GM23338 (cell line): ENCODE results near the gene SDE2. TPM values are rescaled to one million over a fixed set of nuclear protein-coding genes. Genes with fewer than 3 reads are reported as not detected.

Experiments
- ATAC-seq: fragments of 200-7000 bp; cut with Tn5 transposase; 3 replicates; pipeline ENCODE4 v1.9.1; 2020
- DNase-seq: peaks from one replicate; pipeline ENCODE4 v3.0.0-alpha.2; 2015; ENCODE audit warnings: low spot score
- H2AFZ ChIP-seq: fragments of 200-600 bp; sonication (generic); 2 replicates; pipeline ENCODE4 v1.8.0; 2016; ENCODE audit warnings: antibody characterized with exemption, mild to moderate bottlenecking, moderate library complexity
- H3F3A ChIP-seq: fragments of 200-600 bp; sonication (generic); replicated peaks from 2 replicates; pipeline ENCODE4 v1.8.0; 2017; ENCODE audit warnings: antibody characterized with exemption, mixed run types, low read depth
- H3K27ac ChIP-seq: fragments of 200-600 bp; sonication (generic); 2 replicates; pipeline ENCODE4 v1.6.1; 2016; ENCODE audit warnings: low read depth
- H3K27me3 ChIP-seq: fragments of 200-600 bp; sonication (generic); 2 replicates; pipeline ENCODE4 v1.8.0; 2016; ENCODE audit warnings: mild to moderate bottlenecking, mixed run types, moderate library complexity; ENCODE audit not compliant: insufficient read depth
- H3K36me3 ChIP-seq: fragments of 200-600 bp; sonication (generic); 2 replicates; pipeline ENCODE4 v1.8.0; 2016; ENCODE audit warnings: mild to moderate bottlenecking; ENCODE audit not compliant: insufficient read depth
- H3K4me1 ChIP-seq: fragments of 200-600 bp; sonication (generic); 2 replicates; pipeline ENCODE4 v1.8.0; 2016; ENCODE audit warnings: mild to moderate bottlenecking, moderate library complexity; ENCODE audit not compliant: insufficient read depth
- H3K4me2 ChIP-seq: fragments of 200-600 bp; sonication (generic); 2 replicates; pipeline ENCODE4 v1.7.1; 2017; ENCODE audit warnings: mixed run types
- H3K4me3 ChIP-seq: fragments of 200-600 bp; sonication (generic); 2 replicates; pipeline ENCODE4 v1.6.1; 2016; ENCODE audit warnings: mixed run types
- H3K79me2 ChIP-seq: fragments of 200-600 bp; sonication (generic); replicated peaks from 2 replicates; pipeline ENCODE4 v1.8.0; 2017; ENCODE audit warnings: mild to moderate bottlenecking; ENCODE audit not compliant: insufficient read depth
- H3K9me2 ChIP-seq: fragments of 200-600 bp; sonication (generic); 2 replicates; pipeline ENCODE4 v1.8.0; 2017; ENCODE audit not compliant: insufficient read depth
- H4K20me1 ChIP-seq: fragments of 200-600 bp; sonication (generic); replicated peaks from 2 replicates; pipeline ENCODE4 v1.8.0; 2017; ENCODE audit warnings: mild to moderate bottlenecking; ENCODE audit not compliant: insufficient read depth
- H3K27ac Mint-ChIP-seq: 2 replicates; pipeline ENCODE4 v1.8.0; 2020; ENCODE audit warnings: inconsistent platforms, mild to moderate bottlenecking, moderate library complexity, mixed read lengths
- H3K27me3 Mint-ChIP-seq: 3 replicates; pipeline ENCODE4 v1.8.0; 2022; ENCODE audit warnings: low read depth, mild to moderate bottlenecking, moderate library complexity, mixed read lengths, inconsistent platforms; ENCODE audit not compliant: insufficient read depth, poor library complexity
- H3K36me3 Mint-ChIP-seq: 3 replicates; pipeline ENCODE4 v1.8.0; 2021; ENCODE audit warnings: low read depth, mild to moderate bottlenecking, inconsistent platforms, moderate library complexity, mixed read lengths
- H3K4me1 Mint-ChIP-seq: 3 replicates; pipeline ENCODE4 v1.8.0; 2020; ENCODE audit warnings: mild to moderate bottlenecking, inconsistent platforms, mixed read lengths
- H3K4me3 Mint-ChIP-seq: 3 replicates; pipeline ENCODE4 v1.8.0; 2021; ENCODE audit warnings: moderate library complexity, mild to moderate bottlenecking, inconsistent platforms, mixed read lengths
- H3K9me3 Mint-ChIP-seq: 3 replicates; pipeline ENCODE4 v1.8.0; 2020; ENCODE audit warnings: moderate library complexity, mild to moderate bottlenecking, inconsistent platforms, mixed read lengths
- CREB1 ChIP-seq: fragments of 250-450 bp; sonication (Bioruptor Pico); IDR thresholded peaks from 2 replicates; pipeline ENCODE4 v1.5.0; 2020; ENCODE audit warnings: low read depth, mild to moderate bottlenecking, moderate library complexity
- EZH2 ChIP-seq: fragments of 200-600 bp; sonication (generic); IDR thresholded peaks from one replicate; pipeline ENCODE4 v1.8.0; 2017; ENCODE audit warnings: antibody characterized with exemption, mild to moderate bottlenecking, low read depth; ENCODE audit not compliant: unreplicated experiment
- EZH2phosphoT487 ChIP-seq: fragments of 200-600 bp; sonication (generic); IDR thresholded peaks from one replicate; pipeline ENCODE4 v1.8.1; 2018; ENCODE audit warnings: antibody characterized with exemption; ENCODE audit not compliant: unreplicated experiment
- JUNB ChIP-seq: IDR thresholded peaks from one replicate; pipeline ENCODE4 v1.6.1; 2016; ENCODE audit warnings: antibody characterized with exemption; ENCODE audit not compliant: unreplicated experiment
- NANOG ChIP-seq: IDR thresholded peaks from 2 replicates; pipeline ENCODE4 v1.6.1; 2016; ENCODE audit warnings: antibody characterized with exemption, borderline replicate concordance
- POLR2AphosphoS5 ChIP-seq: IDR thresholded peaks from 2 replicates; pipeline ENCODE4 v1.6.1; 2016; ENCODE audit warnings: antibody characterized with exemption, low read depth
- STAT1 ChIP-seq: IDR thresholded peaks from one replicate; pipeline ENCODE4 v1.6.1; 2016; ENCODE audit warnings: antibody characterized with exemption; ENCODE audit not compliant: unreplicated experiment
- ZNF114 ChIP-seq: fragments of 250-450 bp; sonication (Bioruptor Pico); IDR thresholded peaks from 2 replicates; pipeline ENCODE4 v1.5.0; 2020; ENCODE audit warnings: mild to moderate bottlenecking, moderate library complexity
- ZNF331 ChIP-seq: fragments of 250-450 bp; sonication (Bioruptor Pico); IDR thresholded peaks from 2 replicates; pipeline ENCODE4 v1.5.0; 2020; ENCODE audit warnings: low read depth, mild to moderate bottlenecking, moderate library complexity
- ZNF462 ChIP-seq: fragments of 250-450 bp; sonication (Bioruptor Pico); IDR thresholded peaks from 2 replicates; pipeline ENCODE4 v1.5.0; 2020; ENCODE audit warnings: mild to moderate bottlenecking, moderate library complexity
- polyA plus RNA-seq: library from polyadenylated mRNA; unstranded; fragments of >200 nt; fragmentation: Nextera tagmentation; extraction: Ambion mirVana; gene quantifications from 2 replicates; pipeline ENCODE4 v1.2.1, GENCODE V29; 2016
- total RNA-seq: library from RNA; depleted of rRNA; stranded (reverse); fragments of >200 nt; shearing (Covaris generic); gene quantifications from 2 replicates; pipeline ENCODE4 v1.2.3, GENCODE V29; 2014
- TF ChIP-seq, protein P1 (sequence below): IDR thresholded peaks from one replicate; pipeline ENCODE4 v1.6.1; 2018; ENCODE audit warnings: antibody characterized with exemption; ENCODE audit not compliant: unreplicated experiment
- TF ChIP-seq, protein P2 (sequence below), 2 experiments: fragments of 200-600 bp in 1 of 2; sonication (generic) in 1 of 2; conservative IDR thresholded peaks; 2 replicates each; pipeline versions ENCODE4 v1.5.1 to v1.6.1; 2016 to 2017; ENCODE audit warnings: antibody characterized with exemption in 2 of 2, low read depth in 2 of 2, mild to moderate bottlenecking in 2 of 2, moderate library complexity in 1 of 2
- TF ChIP-seq, protein P3 (sequence below): IDR thresholded peaks from 2 replicates; pipeline ENCODE4 v1.6.1; 2016; ENCODE audit warnings: antibody characterized with exemption

The SDE2 gene
- total and polyA plus RNA-seq, 2 experiments from 2014 or later = 10.6 to 26.9 TPM

GRCh38 chr1:226001963-226002666 is 3.0 kb upstream of the SDE2 start:
- no peak for ATAC-seq
- TF ChIP-seq CREB1 (CRISPR knock-in tag) = no peak
- TF ChIP-seq, protein P1, sequence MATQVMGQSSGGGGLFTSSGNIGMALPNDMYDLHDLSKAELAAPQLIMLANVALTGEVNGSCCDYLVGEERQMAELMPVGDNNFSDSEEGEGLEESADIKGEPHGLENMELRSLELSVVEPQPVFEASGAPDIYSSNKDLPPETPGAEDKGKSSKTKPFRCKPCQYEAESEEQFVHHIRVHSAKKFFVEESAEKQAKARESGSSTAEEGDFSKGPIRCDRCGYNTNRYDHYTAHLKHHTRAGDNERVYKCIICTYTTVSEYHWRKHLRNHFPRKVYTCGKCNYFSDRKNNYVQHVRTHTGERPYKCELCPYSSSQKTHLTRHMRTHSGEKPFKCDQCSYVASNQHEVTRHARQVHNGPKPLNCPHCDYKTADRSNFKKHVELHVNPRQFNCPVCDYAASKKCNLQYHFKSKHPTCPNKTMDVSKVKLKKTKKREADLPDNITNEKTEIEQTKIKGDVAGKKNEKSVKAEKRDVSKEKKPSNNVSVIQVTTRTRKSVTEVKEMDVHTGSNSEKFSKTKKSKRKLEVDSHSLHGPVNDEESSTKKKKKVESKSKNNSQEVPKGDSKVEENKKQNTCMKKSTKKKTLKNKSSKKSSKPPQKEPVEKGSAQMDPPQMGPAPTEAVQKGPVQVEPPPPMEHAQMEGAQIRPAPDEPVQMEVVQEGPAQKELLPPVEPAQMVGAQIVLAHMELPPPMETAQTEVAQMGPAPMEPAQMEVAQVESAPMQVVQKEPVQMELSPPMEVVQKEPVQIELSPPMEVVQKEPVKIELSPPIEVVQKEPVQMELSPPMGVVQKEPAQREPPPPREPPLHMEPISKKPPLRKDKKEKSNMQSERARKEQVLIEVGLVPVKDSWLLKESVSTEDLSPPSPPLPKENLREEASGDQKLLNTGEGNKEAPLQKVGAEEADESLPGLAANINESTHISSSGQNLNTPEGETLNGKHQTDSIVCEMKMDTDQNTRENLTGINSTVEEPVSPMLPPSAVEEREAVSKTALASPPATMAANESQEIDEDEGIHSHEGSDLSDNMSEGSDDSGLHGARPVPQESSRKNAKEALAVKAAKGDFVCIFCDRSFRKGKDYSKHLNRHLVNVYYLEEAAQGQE = no peak
- TF ChIP-seq EZH2 = no peak
- TF ChIP-seq, protein P2, sequence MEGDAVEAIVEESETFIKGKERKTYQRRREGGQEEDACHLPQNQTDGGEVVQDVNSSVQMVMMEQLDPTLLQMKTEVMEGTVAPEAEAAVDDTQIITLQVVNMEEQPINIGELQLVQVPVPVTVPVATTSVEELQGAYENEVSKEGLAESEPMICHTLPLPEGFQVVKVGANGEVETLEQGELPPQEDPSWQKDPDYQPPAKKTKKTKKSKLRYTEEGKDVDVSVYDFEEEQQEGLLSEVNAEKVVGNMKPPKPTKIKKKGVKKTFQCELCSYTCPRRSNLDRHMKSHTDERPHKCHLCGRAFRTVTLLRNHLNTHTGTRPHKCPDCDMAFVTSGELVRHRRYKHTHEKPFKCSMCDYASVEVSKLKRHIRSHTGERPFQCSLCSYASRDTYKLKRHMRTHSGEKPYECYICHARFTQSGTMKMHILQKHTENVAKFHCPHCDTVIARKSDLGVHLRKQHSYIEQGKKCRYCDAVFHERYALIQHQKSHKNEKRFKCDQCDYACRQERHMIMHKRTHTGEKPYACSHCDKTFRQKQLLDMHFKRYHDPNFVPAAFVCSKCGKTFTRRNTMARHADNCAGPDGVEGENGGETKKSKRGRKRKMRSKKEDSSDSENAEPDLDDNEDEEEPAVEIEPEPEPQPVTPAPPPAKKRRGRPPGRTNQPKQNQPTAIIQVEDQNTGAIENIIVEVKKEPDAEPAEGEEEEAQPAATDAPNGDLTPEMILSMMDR (conservative IDR thresholded peaks at IDR 0.05; ENCODE audit: low read depth in 2 of 2) = no peak
- no peak for TF ChIP-seq JUNB
- no peak for TF ChIP-seq ZNF331
- no peak for TF ChIP-seq POLR2AphosphoS5
- TF ChIP-seq STAT1 = no peak
- no peak for TF ChIP-seq EZH2phosphoT487
- no peak for TF ChIP-seq ZNF462 (CRISPR knock-in tag)
- TF ChIP-seq NANOG = no peak
- no peak for TF ChIP-seq ZNF114 (CRISPR knock-in tag)
- TF ChIP-seq, protein P3, sequence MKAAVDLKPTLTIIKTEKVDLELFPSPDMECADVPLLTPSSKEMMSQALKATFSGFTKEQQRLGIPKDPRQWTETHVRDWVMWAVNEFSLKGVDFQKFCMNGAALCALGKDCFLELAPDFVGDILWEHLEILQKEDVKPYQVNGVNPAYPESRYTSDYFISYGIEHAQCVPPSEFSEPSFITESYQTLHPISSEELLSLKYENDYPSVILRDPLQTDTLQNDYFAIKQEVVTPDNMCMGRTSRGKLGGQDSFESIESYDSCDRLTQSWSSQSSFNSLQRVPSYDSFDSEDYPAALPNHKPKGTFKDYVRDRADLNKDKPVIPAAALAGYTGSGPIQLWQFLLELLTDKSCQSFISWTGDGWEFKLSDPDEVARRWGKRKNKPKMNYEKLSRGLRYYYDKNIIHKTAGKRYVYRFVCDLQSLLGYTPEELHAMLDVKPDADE = no peak
- no peaks in the 10 kb centered on the region for H3K27me3 ChIP-seq
- Mint-ChIP-seq H3K27ac (0 out of 2 replicates have a peak overlapping the region, but pooled peaks have one; percentile 3), H3K9me3 (no peaks in the 10 kb centered on the region), H3K4me1 (peaks cover 28% of the 10 kb centered on the region), H3K27me3 (peaks cover 7% of the 10 kb centered on the region), H3K36me3 (no peaks in the 10 kb centered on the region; the same call in 2 of the 3 replicates), H3K4me3 (no peak overlapping the region; the same call in 2 of the 3 replicates)
- peaks cover 19% of the 10 kb centered on the region for H3K79me2 ChIP-seq
- H3K4me2 ChIP-seq = 0 out of 2 replicates have a peak overlapping the region, but pooled peaks have one; percentile 5
- H2AFZ ChIP-seq = no peak overlapping the region
- H3F3A ChIP-seq = peaks cover 11% of the 10 kb centered on the region
- H3K9me2 ChIP-seq = no peaks in the 10 kb centered on the region; the same call in 1 of the 2 replicates
- H3K27ac ChIP-seq = no peak overlapping the region
- H3K4me3 ChIP-seq = no peak overlapping the region
- DNase-seq = no peak
- H3K36me3 ChIP-seq = no peaks in the 10 kb centered on the region
- peaks cover 5% of the 10 kb centered on the region; the same call in 1 of the 2 replicates for H4K20me1 ChIP-seq
- peaks cover 36% of the 10 kb centered on the region for H3K4me1 ChIP-seq
